ENCODE data around the gene SLC39A13. TPM values are rescaled to one million over a fixed set of nuclear protein-coding genes. Genes with fewer than 3 reads are reported as not detected.

Gene SLC39A13
- total RNA-seq, 4 donors from 2014 or later = 68.8 to 218 (median 78.9) TPM

GRCh38 chr11:47388697-47389576, 19.5 kb upstream of the SLC39A13 start:
- no peak for TF ChIP-seq POLR2AphosphoS5 (IDR thresholded peaks at IDR 0.05)
- TF ChIP-seq CTCF (IDR thresholded peaks at IDR 0.05) = no peak
- TF ChIP-seq EP300 (IDR thresholded peaks at IDR 0.05) = no peak
- no peak for TF ChIP-seq POLR2A (IDR thresholded peaks at IDR 0.05)
- no peak overlapping the region for H3K27ac ChIP-seq

GRCh38 chr11:47389577-47390421, 18.6 kb upstream of the SLC39A13 start:
- Histone ChIP-seq H3K4me1 (no peaks in the 10 kb centered on the region), H3K27ac (peak overlapping the region in 1 of 4 donors; percentile 84), H3K36me3 (no peaks in the 10 kb centered on the region), H3K4me3 (no peak overlapping the region), H3K27me3 (no peaks in the 10 kb centered on the region), H3K9me3 (no peaks in the 10 kb centered on the region)
- TF ChIP-seq POLR2A (IDR thresholded peaks at IDR 0.05) = no peak
- no peak for TF ChIP-seq POLR2AphosphoS5 (IDR thresholded peaks at IDR 0.05)
- TF ChIP-seq EP300 (IDR thresholded peaks at IDR 0.05) = no peak
- no peak for TF ChIP-seq CTCF (IDR thresholded peaks at IDR 0.05)
- WGBS, 2 donors (ENCODE audit: low coverage in 1 of 2) = 58 to 79% methylated on average over 2 to 15 of the region's 17 CpGs
- no peak for ATAC-seq

More at GRCh38 chr11:47388697-47389576, 19.5 kb upstream of the SLC39A13 start:
- no peaks in the 10 kb centered on the region for H3K27me3 ChIP-seq
- no peaks in the 10 kb centered on the region for H3K4me1 ChIP-seq
- WGBS, 2 donors (ENCODE audit: low coverage in 1 of 2) = 85 to 92% methylated on average over 4 to 7 of the region's 28 CpGs
- no peaks in the 10 kb centered on the region for H3K36me3 ChIP-seq
- H3K4me3 ChIP-seq = no peak overlapping the region
- no peaks in the 10 kb centered on the region for H3K9me3 ChIP-seq
- no peak for ATAC-seq

- no peaks in the 10 kb centered on the region for H3K36me3 ChIP-seq
- TF ChIP-seq EP300 (IDR thresholded peaks at IDR 0.05) (no peak), CTCF (IDR thresholded peaks at IDR 0.05) (no peak), POLR2A (IDR thresholded peaks at IDR 0.05) (no peak), POLR2AphosphoS5 (IDR thresholded peaks at IDR 0.05) (no peak)
- H3K4me3 ChIP-seq = no peak overlapping the region
- WGBS, 2 donors (ENCODE audit: low coverage in 1 of 2) = 100% methylated on average over 1 of the region's 6 CpGs; no CpG with 5 or more reads in 1 of the 2 donors
- H3K9me3 ChIP-seq = no peaks in the 10 kb centered on the region
- no peak for ATAC-seq
- H3K4me1 ChIP-seq = peaks cover 0 to 5% (median 0%) of the 10 kb centered on the region in 3 donors
- H3K27me3 ChIP-seq = no peaks in the 10 kb centered on the region
- H3K27ac ChIP-seq = peak overlapping the region in 1 of 4 donors; percentile 84
Observed at GRCh38 chr11:47390422-47390760, 18.0 kb upstream of the SLC39A13 start.

GRCh38 chr11:47391077-47391583, 17.3 kb upstream of the SLC39A13 start:
- TF ChIP-seq EP300 (IDR thresholded peaks at IDR 0.05) (no peak), POLR2A (IDR thresholded peaks at IDR 0.05) (no peak), CTCF (IDR thresholded peaks at IDR 0.05) (no peak), POLR2AphosphoS5 (IDR thresholded peaks at IDR 0.05) (no peak)
- no peak for ATAC-seq
- H3K27ac ChIP-seq = peak overlapping the region in 2 of 4 donors; percentile 54 to 84

More at GRCh38 chr11:47391077-47391583, 17.3 kb upstream of the SLC39A13 start:
- Histone ChIP-seq H3K4me1 (peaks cover 0 to 10% (median 0%) of the 10 kb centered on the region in 3 donors), H3K9me3 (no peaks in the 10 kb centered on the region), H3K36me3 (no peaks in the 10 kb centered on the region), H3K27me3 (no peaks in the 10 kb centered on the region), H3K4me3 (no peak overlapping the region)
- WGBS, 2 donors (ENCODE audit: low coverage in 1 of 2) = 56 to 79% methylated on average over 5 to 9 of the region's 11 CpGs

Data from gastroesophageal sphincter (tissue), 4 donors.